Chondrocyte (in vitro differentiated cells): Measurements from ENCODE around the gene RPS4Y1. TPM values are rescaled to one million over a fixed set of nuclear protein-coding genes. Genes with fewer than 3 reads are reported as not detected.

Source experiments
- DNase-seq: peaks from one replicate; pipeline ENCODE4 v3.0.0; 2021; ENCODE audit warnings: mixed read lengths, low spot score
- H3K27ac Mint-ChIP-seq: one replicate; pipeline ENCODE4 v1.8.0; 2021; ENCODE audit warnings: mild to moderate bottlenecking, moderate library complexity, mixed read lengths; ENCODE audit not compliant: unreplicated experiment
- H3K27me3 Mint-ChIP-seq: 2 replicates; pipeline ENCODE4 v1.8.0; 2021; ENCODE audit warnings: low read depth, mixed read lengths
- H3K36me3 Mint-ChIP-seq: 2 replicates; pipeline ENCODE4 v1.8.0; 2021; ENCODE audit warnings: low read depth, mixed read lengths
- H3K4me1 Mint-ChIP-seq: 2 replicates; pipeline ENCODE4 v1.8.0; 2021; ENCODE audit warnings: low read depth, mild to moderate bottlenecking, mixed read lengths
- H3K4me3 Mint-ChIP-seq: one replicate; pipeline ENCODE4 v1.8.0; 2021; ENCODE audit warnings: mild to moderate bottlenecking, moderate library complexity, mixed read lengths; ENCODE audit not compliant: unreplicated experiment
- H3K9me3 Mint-ChIP-seq: 2 replicates; pipeline ENCODE4 v1.8.0; 2021; ENCODE audit warnings: low read depth, mixed read lengths
- total RNA-seq: library from RNA; stranded (reverse); gene quantifications from 3 replicates; pipeline ENCODE4 v1.2.1, GENCODE V29; 2021
- TF ChIP-seq, protein P1 (sequence below): fragments of 200-600 bp; sonication (generic); IDR thresholded peaks from 2 replicates; pipeline ENCODE4 v1.5.0; 2021; ENCODE audit warnings: antibody characterized with exemption, mild to moderate bottlenecking, moderate library complexity

Gene RPS4Y1
- total RNA-seq, 1 donor from 2014 or later: not detected

DNA sequence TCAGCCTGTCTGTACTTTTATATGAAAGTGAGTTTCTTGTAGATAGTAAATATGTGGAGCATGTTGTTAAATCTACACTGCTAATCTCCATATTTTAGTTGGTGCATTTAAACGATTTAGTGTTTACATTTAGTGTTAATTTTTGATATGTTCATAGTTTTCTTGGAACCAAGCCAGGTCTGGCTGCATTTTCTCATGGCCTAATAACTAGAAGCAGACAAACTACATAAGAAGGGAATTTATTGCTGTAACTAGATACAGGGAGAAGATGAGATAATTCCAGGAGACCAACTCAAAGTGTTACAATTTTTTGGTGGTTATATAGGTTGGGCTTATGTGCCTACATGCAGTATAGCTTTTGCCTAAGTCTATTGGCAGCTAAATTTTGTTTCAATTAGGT is 32.8 kb downstream of the RPS4Y1 start:
- H3K36me3 Mint-ChIP-seq: no peaks in the 10 kb centered on the region
- H3K27me3 Mint-ChIP-seq: no peaks in the 10 kb centered on the region
- H3K4me1 Mint-ChIP-seq: no peaks in the 10 kb centered on the region
- H3K4me3 Mint-ChIP-seq: no peak overlapping the region
- no peaks in the 10 kb centered on the region for H3K9me3 Mint-ChIP-seq
- TF ChIP-seq, protein P1, sequence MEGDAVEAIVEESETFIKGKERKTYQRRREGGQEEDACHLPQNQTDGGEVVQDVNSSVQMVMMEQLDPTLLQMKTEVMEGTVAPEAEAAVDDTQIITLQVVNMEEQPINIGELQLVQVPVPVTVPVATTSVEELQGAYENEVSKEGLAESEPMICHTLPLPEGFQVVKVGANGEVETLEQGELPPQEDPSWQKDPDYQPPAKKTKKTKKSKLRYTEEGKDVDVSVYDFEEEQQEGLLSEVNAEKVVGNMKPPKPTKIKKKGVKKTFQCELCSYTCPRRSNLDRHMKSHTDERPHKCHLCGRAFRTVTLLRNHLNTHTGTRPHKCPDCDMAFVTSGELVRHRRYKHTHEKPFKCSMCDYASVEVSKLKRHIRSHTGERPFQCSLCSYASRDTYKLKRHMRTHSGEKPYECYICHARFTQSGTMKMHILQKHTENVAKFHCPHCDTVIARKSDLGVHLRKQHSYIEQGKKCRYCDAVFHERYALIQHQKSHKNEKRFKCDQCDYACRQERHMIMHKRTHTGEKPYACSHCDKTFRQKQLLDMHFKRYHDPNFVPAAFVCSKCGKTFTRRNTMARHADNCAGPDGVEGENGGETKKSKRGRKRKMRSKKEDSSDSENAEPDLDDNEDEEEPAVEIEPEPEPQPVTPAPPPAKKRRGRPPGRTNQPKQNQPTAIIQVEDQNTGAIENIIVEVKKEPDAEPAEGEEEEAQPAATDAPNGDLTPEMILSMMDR: no peak
- DNase-seq: no peak
- H3K27ac Mint-ChIP-seq: no peak overlapping the region

DNA sequence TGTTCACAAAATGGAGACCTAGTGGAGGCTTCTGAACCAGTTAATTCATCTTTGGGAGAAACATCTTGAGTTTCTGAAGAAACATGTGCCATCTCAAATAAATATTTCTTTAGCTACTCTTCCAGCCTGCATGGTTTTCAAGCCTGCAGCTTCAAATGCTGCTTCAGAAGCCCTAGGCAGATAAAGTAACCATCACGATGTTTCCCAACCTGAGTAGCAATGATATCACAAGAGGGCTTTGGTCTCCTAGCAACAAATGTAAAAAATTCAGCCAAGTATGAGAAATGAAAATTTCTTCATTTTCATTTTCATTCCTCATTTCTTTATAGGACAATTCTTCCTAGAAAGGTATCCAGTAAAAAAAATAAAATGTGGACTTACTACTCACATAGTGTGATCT is 42.2 kb downstream of the RPS4Y1 start:
- Mint-ChIP-seq H3K27ac (no peak overlapping the region), H3K4me1 (no peaks in the 10 kb centered on the region), H3K36me3 (no peaks in the 10 kb centered on the region), H3K4me3 (no peak overlapping the region), H3K27me3 (no peaks in the 10 kb centered on the region), H3K9me3 (no peaks in the 10 kb centered on the region)
- TF ChIP-seq, protein P1: no peak
- DNase-seq: no peak

DNA sequence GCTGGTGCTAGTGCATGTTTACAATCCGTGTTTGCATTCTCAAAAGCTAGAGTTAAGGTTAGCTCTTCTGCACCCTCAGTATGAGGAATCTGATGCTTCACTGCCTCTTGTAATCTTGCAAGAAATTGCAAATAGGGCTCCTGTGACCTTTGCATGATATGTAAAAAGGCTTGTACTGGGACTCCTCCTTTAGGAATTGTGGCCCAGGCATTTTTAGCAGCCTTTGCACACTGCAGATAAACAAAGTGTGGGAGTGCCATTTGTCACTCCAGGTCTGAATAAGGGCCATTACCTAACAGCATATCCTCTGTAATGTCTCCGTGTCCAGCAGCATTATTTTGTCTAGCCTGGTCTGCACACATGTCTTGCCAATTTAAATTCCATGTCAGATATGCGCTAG is 44.5 kb downstream of the RPS4Y1 start:
- Mint-ChIP-seq H3K27ac (no peak overlapping the region), H3K36me3 (no peaks in the 10 kb centered on the region), H3K9me3 (no peaks in the 10 kb centered on the region), H3K27me3 (no peaks in the 10 kb centered on the region), H3K4me1 (no peaks in the 10 kb centered on the region), H3K4me3 (no peak overlapping the region)
- no peak for DNase-seq
- TF ChIP-seq, protein P1: no peak

DNA sequence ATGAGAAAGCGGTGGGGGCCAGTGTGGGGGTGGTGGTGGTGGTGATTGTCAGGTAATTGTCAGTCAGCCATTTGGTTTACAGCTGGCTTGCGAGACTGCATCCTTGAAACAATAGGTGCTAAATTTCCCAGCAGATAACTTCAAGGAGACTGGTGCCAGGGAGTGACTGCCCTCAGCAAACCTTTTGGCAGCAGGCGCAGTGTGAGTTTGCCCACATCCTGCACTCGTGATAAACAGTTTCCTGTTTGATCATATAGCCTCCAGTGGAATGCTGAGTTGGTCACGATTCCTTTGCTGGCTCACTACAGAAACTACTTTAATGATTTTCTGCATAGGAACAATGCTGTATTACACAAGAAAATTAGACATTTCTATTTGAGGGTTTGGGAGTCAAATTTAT is 46.0 kb downstream of the RPS4Y1 start:
- Mint-ChIP-seq H3K27me3 (no peaks in the 10 kb centered on the region), H3K27ac (no peak overlapping the region), H3K4me3 (no peak overlapping the region), H3K9me3 (no peaks in the 10 kb centered on the region), H3K4me1 (no peaks in the 10 kb centered on the region), H3K36me3 (no peaks in the 10 kb centered on the region)
- TF ChIP-seq, protein P1: no peak
- no peak for DNase-seq

DNA sequence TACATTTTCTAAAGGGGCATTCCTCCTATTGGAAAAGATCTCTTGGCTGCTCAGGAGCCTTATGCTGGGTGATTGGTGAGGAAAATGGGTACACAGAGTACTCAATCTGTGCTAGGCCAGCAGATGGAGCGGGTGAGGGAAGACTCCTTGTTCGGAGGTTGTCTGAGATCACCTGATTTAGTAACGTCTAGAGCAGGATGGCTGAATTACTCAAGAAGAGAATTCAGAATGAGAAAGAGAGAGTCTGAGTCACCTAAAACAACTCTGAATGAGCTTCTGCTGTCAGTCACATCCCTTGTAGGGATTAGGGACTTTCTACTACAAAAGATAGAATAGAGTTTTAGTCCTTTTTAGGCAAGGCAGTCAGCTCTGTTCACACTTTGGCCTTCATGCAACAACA is 46.6 kb downstream of the RPS4Y1 start:
- DNase-seq: no peak
- Mint-ChIP-seq H3K27me3 (no peaks in the 10 kb centered on the region), H3K4me3 (no peak overlapping the region), H3K9me3 (no peaks in the 10 kb centered on the region), H3K27ac (no peak overlapping the region), H3K36me3 (no peaks in the 10 kb centered on the region), H3K4me1 (no peaks in the 10 kb centered on the region)
- TF ChIP-seq, protein P1: no peak
